PC-3 (cell line): ENCODE measurements around the gene TMEM201. TPM values are rescaled to one million over a fixed set of nuclear protein-coding genes. Genes with fewer than 3 reads are reported as not detected.
A peak's percentile ranks its signal among the peaks of the same experiment; 100 is the strongest.

Experiments
- ATAC-seq: fragments of 200-7000 bp; cut with Tn5 transposase; 2 replicates; pipeline ENCODE4 v1.9.1; 2020; ENCODE audit warnings: mild to moderate bottlenecking, moderate library complexity
- BruUV-seq: library from RNA; stranded (reverse); fragments of 400-500 nt; replicated peaks from 2 replicates; lab custom pipeline; 2021; lab: Mats Ljungman, UMichigan
- CTCF ChIA-PET: fragments of 300-600 bp; sonication (Branson Sonifier 250); formaldehyde crosslinking; loops from one replicate; lab custom pipeline; 2022; ENCODE audit warnings: antibody characterized with exemption; lab: Charles Lee
- POLR2A ChIA-PET: fragments of 300-600 bp; sonication (Branson Sonifier 250); formaldehyde crosslinking; loops from one replicate; lab custom pipeline; 2022; ENCODE audit warnings: antibody characterized with exemption; ENCODE audit not compliant: unreplicated experiment; lab: Charles Lee
- DNase-seq: peaks from one replicate; pipeline ENCODE4 v3.0.0-alpha.2; 2015
- H2AFZ ChIP-seq: fragments of 300-600 bp; sonication (generic); 2 replicates; pipeline ENCODE4 v1.6.0; 2016; ENCODE audit warnings: antibody characterized with exemption, low read length
- H3F3A ChIP-seq: fragments of 300-600 bp; sonication (generic); one replicate; pipeline ENCODE4 v1.6.0; 2017; ENCODE audit warnings: antibody characterized with exemption, low read length, control low read depth, mild to moderate bottlenecking; ENCODE audit not compliant: unreplicated experiment
- H3K27ac ChIP-seq: fragments of 300-600 bp; sonication (generic); 2 replicates; pipeline ENCODE4 v1.5.1; 2016; ENCODE audit warnings: mild to moderate bottlenecking, low read length
- H3K27me3 ChIP-seq: fragments of 300-600 bp; sonication (generic); 2 replicates; pipeline ENCODE4 v1.6.1; 2016; ENCODE audit warnings: low read length, mixed read lengths
- H3K36me3 ChIP-seq: fragments of 300-600 bp; sonication (generic); 2 replicates; pipeline ENCODE4 v1.6.1; 2016; ENCODE audit warnings: low read depth, mixed run types, low read length, mixed read lengths
- H3K4me1 ChIP-seq: fragments of 300-600 bp; sonication (generic); 2 replicates; pipeline ENCODE4 v1.5.1; 2016; ENCODE audit warnings: low read length; ENCODE audit not compliant: insufficient read depth
- H3K4me2 ChIP-seq: fragments of 300-600 bp; sonication (generic); 2 replicates; pipeline ENCODE4 v1.6.0; 2016; ENCODE audit warnings: low read length
- H3K4me3 ChIP-seq: fragments of 300-600 bp; sonication (generic); 2 replicates; pipeline ENCODE4 v1.5.1; 2016; ENCODE audit warnings: mild to moderate bottlenecking, low read length, mixed read lengths
- H3K79me2 ChIP-seq: fragments of 300-600 bp; sonication (generic); 2 replicates; pipeline ENCODE4 v1.6.1; 2017; ENCODE audit warnings: low read length, mixed read lengths
- H3K9ac ChIP-seq: fragments of 300-600 bp; sonication (generic); 2 replicates; pipeline ENCODE4 v1.6.0; 2016; ENCODE audit warnings: mild to moderate bottlenecking, low read length
- H3K9me2 ChIP-seq: fragments of 300-600 bp; sonication (generic); replicated peaks from 2 replicates; pipeline ENCODE4 v1.6.1; 2016; ENCODE audit warnings: mixed run types, low read length, mixed read lengths
- H3K9me3 ChIP-seq: fragments of 300-600 bp; sonication (generic); 2 replicates; pipeline ENCODE4 v1.6.1; 2016; ENCODE audit warnings: low read length, mixed read lengths
- H4K20me1 ChIP-seq: fragments of 300-600 bp; sonication (generic); 2 replicates; pipeline ENCODE4 v1.6.1; 2016; ENCODE audit warnings: low read length, mixed read lengths
- CTCF ChIP-seq: fragments of 300-600 bp; sonication (generic); conservative IDR thresholded peaks from 2 replicates; pipeline ENCODE4 v1.5.1; 2017; ENCODE audit warnings: antibody characterized with exemption, low read depth, mild to moderate bottlenecking, low read length
- EZH2 ChIP-seq: fragments of 300-600 bp; sonication (generic); IDR thresholded peaks from one replicate; pipeline ENCODE4 v1.6.1; 2017; ENCODE audit warnings: antibody characterized with exemption, mild to moderate bottlenecking, low read length; ENCODE audit not compliant: unreplicated experiment
- EZH2phosphoT487 ChIP-seq: fragments of 300-600 bp; sonication (generic); IDR thresholded peaks from 2 replicates; pipeline ENCODE4 v1.6.1; 2018; ENCODE audit warnings: mild to moderate bottlenecking, antibody characterized with exemption, low read length, borderline replicate concordance
- intact Hi-C: fragments of 100-400 bp; cut with micrococcal nuclease; formaldehyde crosslinking; loops from 2 replicates; pipeline ENCODE4 v1.9.0; 2023
- total RNA-seq: library from RNA; depleted of rRNA; stranded (reverse); fragments of >200 nt; gene quantifications from 2 replicates; pipeline ENCODE4 v1.2.3, GENCODE V29; 2014

TMEM201 gene
- total RNA-seq, 1 experiment from 2014 or later: 13.8 TPM

- Histone ChIP-seq H3K4me2 (no peak overlapping the region), H2AFZ (no peak overlapping the region), H4K20me1 (no peaks in the 10 kb centered on the region; the same call in 1 of the 2 replicates), H3K27ac (no peak overlapping the region), H3K27me3 (no peaks in the 10 kb centered on the region), H3K9me2 (no peaks in the 10 kb centered on the region), H3K36me3 (peaks cover 4% of the 10 kb centered on the region), H3K4me3 (no peak overlapping the region), H3K9me3 (no peaks in the 10 kb centered on the region), H3K4me1 (no peaks in the 10 kb centered on the region), H3K9ac (no peak overlapping the region), H3K79me2 (no peaks in the 10 kb centered on the region), H3F3A (no peaks in the 10 kb centered on the region)
- ATAC-seq (no peak), DNase-seq (peak; percentile 35)
- no peak for TF ChIP-seq EZH2
- peak; percentile 61 for TF ChIP-seq CTCF
- intact Hi-C loops: loop anchor here (1.0 to 5.0 kb wide), 3 partner anchors 36 to 281 kb away; partner anchors contain the start of genes SLC25A33 and SPSB1
- POLR2A ChIA-PET: no interaction called here
- no TSS peak for BruUV-seq
- CTCF ChIA-PET: interaction anchor here (0.7 to 1.0 kb wide), 3 partner anchors 12 to 171 kb away, joined by 3 to 5 read pairs (median 5); no protein-coding TSS in a partner anchor
These were observed 15.0 kb upstream of the TMEM201 start for GRCh38 chr1:9573723-9574122.

GRCh38 chr1:9575486-9575885 lies 13.2 kb upstream of the TMEM201 start:
- no TSS peak for BruUV-seq
- ATAC-seq: no peak
- Histone ChIP-seq H3F3A (no peaks in the 10 kb centered on the region), H4K20me1 (no peaks in the 10 kb centered on the region), H3K36me3 (peaks cover 4% of the 10 kb centered on the region), H3K9me2 (no peaks in the 10 kb centered on the region), H2AFZ (no peak overlapping the region), H3K4me3 (no peak overlapping the region), H3K27ac (no peak overlapping the region), H3K4me2 (no peak overlapping the region), H3K9ac (no peak overlapping the region), H3K4me1 (no peaks in the 10 kb centered on the region), H3K9me3 (no peaks in the 10 kb centered on the region), H3K79me2 (no peaks in the 10 kb centered on the region), H3K27me3 (no peaks in the 10 kb centered on the region)
- TF ChIP-seq EZH2phosphoT487: no peak
- no peak for TF ChIP-seq EZH2
- no peak for TF ChIP-seq CTCF
- intact Hi-C loops: no loop called here
- DNase-seq: no peak
- ChIA-PET CTCF (no interaction called here), POLR2A (no interaction called here)

- no peaks in the 10 kb centered on the region for H3K79me2 ChIP-seq
- CTCF ChIA-PET: interaction anchor here (0.5 kb wide), 1 partner anchor 78 kb away, joined by 3 read pairs; no protein-coding TSS in a partner anchor
- no peak overlapping the region for H3K27ac ChIP-seq
- ATAC-seq (no peak), DNase-seq (peak; percentile 18)
- intact Hi-C loops: no loop called here
- no peaks in the 10 kb centered on the region for H3K9me2 ChIP-seq
- no peak overlapping the region for H3K4me2 ChIP-seq
- H3K9me3 ChIP-seq: no peaks in the 10 kb centered on the region
- no peaks in the 10 kb centered on the region for H3K27me3 ChIP-seq
- TF ChIP-seq EZH2: no peak
- peak; percentile 40; the same call in 1 of the 2 replicates for TF ChIP-seq CTCF
- H3K36me3 ChIP-seq: peaks cover 4% of the 10 kb centered on the region
- no peak overlapping the region for H3K9ac ChIP-seq
- H4K20me1 ChIP-seq: no peaks in the 10 kb centered on the region
- no peaks in the 10 kb centered on the region for H3K4me1 ChIP-seq
- no peaks in the 10 kb centered on the region for H3F3A ChIP-seq
- POLR2A ChIA-PET: no interaction called here
- H2AFZ ChIP-seq: no peak overlapping the region
- H3K4me3 ChIP-seq: no peak overlapping the region
- no TSS peak for BruUV-seq
These were observed 11.8 kb upstream of the TMEM201 start for GRCh38 chr1:9576903-9577302.
